Tibial artery (tissue), 4 donors: Measurements from ENCODE around the gene HECTD4.

Experiments used
- DNase-seq, 2 donors: peaks; one replicate each; pipeline ENCODE4 v3.0.0-alpha.2; 2019
- H3K27ac ChIP-seq, 2 donors: fragments of 200-600 bp; sonication (generic) in 1 of 2; 1 replicate in 1 of 2; 2 replicates in 1 of 2; pipeline ENCODE4 v1.5.1; 2018 to 2019; ENCODE audit warnings: mild to moderate bottlenecking in 1 of 2
- H3K27me3 ChIP-seq, 2 donors: fragments of 200-600 bp; sonication (generic) in 1 of 2; one replicate each; pipeline versions ENCODE4 v1.5.1 to v1.6.0; 2016 to 2019
- H3K36me3 ChIP-seq, 3 donors: fragments of 200-600 bp; sonication (generic) in 2 of 3; one replicate each; pipeline ENCODE4 v1.5.1; 2016 to 2019; ENCODE audit warnings: mild to moderate bottlenecking in 2 of 3
- H3K4me1 ChIP-seq, 4 donors: fragments of 200-600 bp; sonication (generic) in 2 of 4; 1 replicate in 3 of 4; 2 replicates in 1 of 4; pipeline ENCODE4 v1.5.1; 2016 to 2019
- H3K4me3 ChIP-seq, 2 donors: fragments of 200-600 bp; sonication (generic) in 1 of 2; 1 replicate in 1 of 2; 2 replicates in 1 of 2; pipeline ENCODE4 v1.5.1; 2018 to 2019; ENCODE audit warnings: mild to moderate bottlenecking in 2 of 2
- H3K9me3 ChIP-seq, 3 donors: fragments of 200-600 bp; sonication (generic) in 1 of 3; one replicate each; pipeline ENCODE4 v1.5.1; 2016 to 2019
- intact Hi-C: fragments of 100-400 bp; cut with DNase I; formaldehyde crosslinking; loops from one replicate; pipeline ENCODE4 v1.15.0; 2023; ENCODE audit warnings: low total_unique reads
- TF ChIP-seq, protein P1 (sequence below), 2 experiments: fragments of 200-600 bp in 1 of 2; fragments of 450-650 bp in 1 of 2; IDR thresholded peaks; one replicate each; pipeline ENCODE4 v1.5.1; 2017 to 2019; ENCODE audit warnings: antibody characterized with exemption in 2 of 2, mild to moderate bottlenecking in 1 of 2, moderate library complexity in 1 of 2

Gene HECTD4

DNA sequence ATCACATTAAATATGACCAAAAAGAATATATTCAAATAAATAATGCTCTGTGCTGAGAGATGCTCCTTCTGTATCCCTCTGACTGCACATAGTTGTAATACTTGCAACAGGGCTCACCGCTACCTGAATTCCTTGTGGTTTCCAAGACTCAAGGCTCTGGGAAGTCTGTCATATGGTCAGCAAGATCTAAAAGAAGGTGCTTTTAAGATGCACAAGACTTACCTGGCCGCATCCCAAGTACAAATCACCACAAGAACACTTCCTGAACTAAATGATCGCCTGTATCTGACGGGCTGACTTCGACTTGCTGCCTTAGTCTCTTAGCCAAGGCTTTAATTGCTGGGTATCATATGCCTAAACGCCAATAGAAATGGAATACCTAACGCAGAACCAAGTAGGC, 67.2 kb downstream of the HECTD4 start:
- H3K4me1 ChIP-seq = peaks cover 0 to 7% (median 0%) of the 10 kb centered on the region in 4 donors
- H3K27me3 ChIP-seq = no peaks in the 10 kb centered on the region
- H3K9me3 ChIP-seq = no peaks in the 10 kb centered on the region
- H3K36me3 ChIP-seq = peaks cover 7 to 39% (median 34%) of the 10 kb centered on the region in 3 donors
- no peak for DNase-seq
- no peak overlapping the region for H3K4me3 ChIP-seq
- intact Hi-C loops = no loop called here
- no peak overlapping the region for H3K27ac ChIP-seq
- TF ChIP-seq, protein P1, sequence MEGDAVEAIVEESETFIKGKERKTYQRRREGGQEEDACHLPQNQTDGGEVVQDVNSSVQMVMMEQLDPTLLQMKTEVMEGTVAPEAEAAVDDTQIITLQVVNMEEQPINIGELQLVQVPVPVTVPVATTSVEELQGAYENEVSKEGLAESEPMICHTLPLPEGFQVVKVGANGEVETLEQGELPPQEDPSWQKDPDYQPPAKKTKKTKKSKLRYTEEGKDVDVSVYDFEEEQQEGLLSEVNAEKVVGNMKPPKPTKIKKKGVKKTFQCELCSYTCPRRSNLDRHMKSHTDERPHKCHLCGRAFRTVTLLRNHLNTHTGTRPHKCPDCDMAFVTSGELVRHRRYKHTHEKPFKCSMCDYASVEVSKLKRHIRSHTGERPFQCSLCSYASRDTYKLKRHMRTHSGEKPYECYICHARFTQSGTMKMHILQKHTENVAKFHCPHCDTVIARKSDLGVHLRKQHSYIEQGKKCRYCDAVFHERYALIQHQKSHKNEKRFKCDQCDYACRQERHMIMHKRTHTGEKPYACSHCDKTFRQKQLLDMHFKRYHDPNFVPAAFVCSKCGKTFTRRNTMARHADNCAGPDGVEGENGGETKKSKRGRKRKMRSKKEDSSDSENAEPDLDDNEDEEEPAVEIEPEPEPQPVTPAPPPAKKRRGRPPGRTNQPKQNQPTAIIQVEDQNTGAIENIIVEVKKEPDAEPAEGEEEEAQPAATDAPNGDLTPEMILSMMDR (IDR thresholded peaks at IDR 0.05) = no peak

DNA sequence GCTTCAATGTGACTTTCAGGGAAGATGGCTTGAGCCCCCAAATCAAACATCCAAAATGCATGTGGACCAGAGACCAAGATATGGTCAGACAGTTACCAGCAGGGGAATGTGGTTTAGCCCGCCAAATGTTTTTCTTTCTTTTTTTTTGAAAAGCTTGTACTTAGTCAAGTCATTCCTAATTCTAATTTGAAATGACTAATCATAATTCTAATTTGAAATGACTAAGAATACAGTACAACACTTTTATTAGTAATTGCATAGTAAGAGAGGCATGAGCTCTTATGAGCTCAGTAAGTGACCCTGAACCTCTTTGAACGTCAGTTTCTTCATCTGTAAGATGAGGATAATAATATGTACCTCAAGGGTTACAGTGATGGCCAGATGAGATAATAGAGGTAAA, 72.4 kb downstream of the HECTD4 start:
- Histone ChIP-seq H3K27me3 (no peaks in the 10 kb centered on the region), H3K27ac (no peak overlapping the region), H3K4me1 (no peaks in the 10 kb centered on the region), H3K4me3 (no peak overlapping the region), H3K36me3 (peaks cover 28 to 64% (median 52%) of the 10 kb centered on the region in 3 donors), H3K9me3 (no peaks in the 10 kb centered on the region)
- intact Hi-C loops = no loop called here
- DNase-seq = no peak
- TF ChIP-seq, protein P1 (IDR thresholded peaks at IDR 0.05) = no peak

DNA sequence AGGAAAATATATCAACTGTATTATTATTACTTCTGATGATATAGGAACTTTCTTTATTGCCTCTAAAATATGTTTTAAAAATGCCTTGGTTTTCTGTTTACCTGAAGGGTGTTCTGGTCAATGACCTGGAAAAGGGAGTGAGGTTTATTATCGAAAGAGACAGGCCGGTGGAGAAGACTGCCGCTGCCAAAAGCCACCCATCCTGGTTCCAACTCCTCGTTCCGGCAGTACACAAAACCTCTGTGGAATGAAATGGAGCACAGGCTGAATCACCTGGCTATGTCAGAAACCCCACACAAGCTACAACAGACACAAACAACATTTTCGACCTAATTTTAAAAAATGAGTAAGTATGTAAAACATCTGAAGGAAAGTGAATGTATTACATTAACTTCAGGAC, 73.6 kb downstream of the HECTD4 start:
- TF ChIP-seq, protein P1 (IDR thresholded peaks at IDR 0.05) = no peak
- peaks cover 28 to 56% (median 44%) of the 10 kb centered on the region in 3 donors for H3K36me3 ChIP-seq
- H3K27me3 ChIP-seq = no peaks in the 10 kb centered on the region
- no peak overlapping the region for H3K27ac ChIP-seq
- intact Hi-C loops = no loop called here
- H3K9me3 ChIP-seq = no peaks in the 10 kb centered on the region
- no peaks in the 10 kb centered on the region for H3K4me1 ChIP-seq
- DNase-seq = no peak
- no peak overlapping the region for H3K4me3 ChIP-seq

DNA sequence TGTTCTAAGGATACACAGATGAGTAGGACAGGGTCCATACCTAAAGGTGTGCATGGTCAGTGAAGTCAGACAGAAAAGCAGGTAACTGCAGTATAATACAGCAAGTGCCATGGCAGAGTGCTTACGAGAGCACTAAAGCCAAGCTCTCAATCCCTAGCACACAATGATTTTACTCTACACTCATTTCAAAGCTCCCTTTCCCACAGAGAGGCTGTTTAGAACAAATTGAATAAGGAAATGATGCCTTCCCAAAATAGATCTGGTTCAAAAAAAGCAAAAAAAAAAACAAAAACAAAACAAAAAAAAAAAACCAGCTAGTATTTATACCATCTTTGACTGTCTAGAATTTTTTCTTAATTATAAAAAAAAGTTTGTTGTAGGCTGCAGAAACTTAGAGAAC, 74.1 kb downstream of the HECTD4 start:
- Histone ChIP-seq H3K4me3 (no peak overlapping the region), H3K36me3 (peaks cover 28 to 56% (median 39%) of the 10 kb centered on the region in 3 donors), H3K27ac (no peak overlapping the region), H3K9me3 (no peaks in the 10 kb centered on the region), H3K4me1 (no peaks in the 10 kb centered on the region), H3K27me3 (no peaks in the 10 kb centered on the region)
- no peak for DNase-seq
- TF ChIP-seq, protein P1 (IDR thresholded peaks at IDR 0.05) = no peak
- intact Hi-C loops = no loop called here

DNA sequence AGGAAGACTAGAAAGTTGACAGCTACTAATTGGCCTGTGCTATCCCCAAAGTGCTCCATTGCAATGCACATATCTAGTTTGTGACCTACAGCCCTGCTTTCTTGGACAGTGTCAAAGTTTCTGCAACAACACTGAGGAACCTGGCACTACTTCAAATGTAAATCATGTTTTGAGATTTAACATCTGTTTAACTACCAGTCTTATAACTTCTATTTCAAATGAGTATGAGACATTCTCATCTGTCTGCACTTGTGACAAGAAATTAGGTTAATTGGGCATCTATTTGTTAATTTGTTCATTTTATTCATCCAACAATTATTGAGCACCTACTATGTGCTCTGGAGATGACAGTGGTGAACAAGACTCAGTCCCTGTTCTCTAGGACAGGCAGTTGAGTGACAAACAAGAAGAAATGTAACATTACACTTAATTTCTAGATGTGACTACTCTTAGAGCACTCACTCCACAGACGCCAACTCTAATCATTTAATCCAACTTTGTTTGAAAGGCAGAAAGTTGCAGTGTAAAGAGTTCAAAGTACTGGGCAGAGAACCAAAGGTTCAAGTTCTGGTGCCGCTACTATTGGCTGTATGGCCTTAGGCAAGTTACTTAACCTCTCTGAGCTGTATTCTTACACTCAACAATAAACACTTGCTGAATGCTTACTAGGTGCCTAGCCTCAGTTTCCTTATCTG, 74.8 kb downstream of the HECTD4 start:
- no peak for DNase-seq
- H3K4me3 ChIP-seq = no peak overlapping the region
- TF ChIP-seq, protein P1 (IDR thresholded peaks at IDR 0.05) = no peak
- H3K9me3 ChIP-seq = no peaks in the 10 kb centered on the region
- intact Hi-C loops = no loop called here
- H3K4me1 ChIP-seq = no peaks in the 10 kb centered on the region
- H3K27me3 ChIP-seq = no peaks in the 10 kb centered on the region
- no peak overlapping the region for H3K27ac ChIP-seq
- peaks cover 28 to 53% (median 32%) of the 10 kb centered on the region in 3 donors for H3K36me3 ChIP-seq
